ENCODE data around the gene SEC23A.
"Not testable (repeated sequence)": the region's sequence is repeated elsewhere in the genome, so short reads cannot be mapped to it uniquely, and the experiment has no call there.

The SEC23A gene

DNA sequence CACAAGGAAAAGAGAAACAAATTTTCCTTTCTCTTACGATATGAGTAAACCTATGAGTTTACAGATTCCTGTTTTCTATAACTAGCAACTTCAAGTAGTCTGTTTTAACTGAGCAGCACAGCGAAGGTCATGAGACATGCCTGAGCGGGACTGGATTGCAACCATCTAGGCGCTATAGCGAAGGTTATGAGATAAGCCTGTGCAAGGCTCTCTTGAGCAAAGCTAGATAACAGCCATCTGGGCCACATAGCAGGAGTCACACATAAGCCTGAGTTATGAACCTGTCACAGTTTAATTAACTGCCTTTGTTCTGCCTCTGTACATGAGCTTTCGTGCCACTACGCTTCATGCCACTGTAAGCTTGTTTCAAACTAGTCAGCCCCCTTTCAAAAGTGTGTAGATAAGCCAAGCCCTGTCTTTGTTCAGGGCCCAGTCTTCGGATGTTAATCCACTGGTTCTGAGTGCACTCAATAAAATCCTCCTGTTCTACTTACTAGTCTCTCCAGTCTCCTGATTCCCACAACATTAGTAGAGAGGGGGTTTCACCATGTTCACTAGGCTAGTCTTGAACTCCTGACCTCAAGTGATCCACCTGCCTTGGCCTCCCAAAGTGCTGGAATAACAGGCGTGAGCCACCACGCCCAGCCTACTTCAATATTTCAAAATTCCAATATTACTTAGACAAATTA is 47.1 kb downstream of the SEC23A start:
- no peaks in the 10 kb centered on the region for H3K4me1 Mint-ChIP-seq
- no peak overlapping the region for H3K4me3 Mint-ChIP-seq
- H3K27ac Mint-ChIP-seq: no peak overlapping the region
- no peaks in the 10 kb centered on the region for H3K9me3 Mint-ChIP-seq
- no peaks in the 10 kb centered on the region for H3K27me3 Mint-ChIP-seq
- peaks cover 59% of the 10 kb centered on the region for H3K36me3 Mint-ChIP-seq

DNA sequence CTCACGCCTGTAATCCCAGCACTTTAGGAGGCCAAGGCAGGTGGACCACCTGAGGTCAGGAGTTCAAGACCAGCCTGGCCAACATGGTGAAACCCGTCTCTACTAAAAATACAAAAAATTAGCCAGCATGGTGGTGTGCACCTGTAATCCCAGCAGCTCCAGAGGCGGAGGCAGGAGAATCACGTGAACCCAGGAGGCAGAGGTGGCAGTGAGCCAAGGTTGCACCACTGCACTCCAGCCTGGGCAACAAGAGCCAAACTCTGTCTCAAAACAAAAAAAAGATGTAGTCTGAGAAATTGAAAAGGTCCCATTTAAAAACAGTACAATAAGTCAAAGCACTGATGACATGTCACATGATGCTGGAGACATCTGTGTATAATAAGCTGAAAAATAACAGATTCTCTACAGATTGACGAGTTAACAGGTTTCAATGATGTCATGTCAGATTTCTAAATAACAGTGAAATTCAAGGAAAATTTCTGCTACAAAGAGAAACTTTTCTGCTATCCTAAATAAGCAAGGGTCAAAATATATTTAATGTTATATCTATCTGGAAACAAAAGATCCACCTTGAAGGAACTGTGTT is 50.1 kb downstream of the SEC23A start:
- not testable (repeated sequence) for H3K4me1 Mint-ChIP-seq, H3K27ac Mint-ChIP-seq, H3K4me3 Mint-ChIP-seq, H3K9me3 Mint-ChIP-seq, H3K27me3 Mint-ChIP-seq
- peaks cover 42% of the 10 kb centered on the region for H3K36me3 Mint-ChIP-seq

DNA sequence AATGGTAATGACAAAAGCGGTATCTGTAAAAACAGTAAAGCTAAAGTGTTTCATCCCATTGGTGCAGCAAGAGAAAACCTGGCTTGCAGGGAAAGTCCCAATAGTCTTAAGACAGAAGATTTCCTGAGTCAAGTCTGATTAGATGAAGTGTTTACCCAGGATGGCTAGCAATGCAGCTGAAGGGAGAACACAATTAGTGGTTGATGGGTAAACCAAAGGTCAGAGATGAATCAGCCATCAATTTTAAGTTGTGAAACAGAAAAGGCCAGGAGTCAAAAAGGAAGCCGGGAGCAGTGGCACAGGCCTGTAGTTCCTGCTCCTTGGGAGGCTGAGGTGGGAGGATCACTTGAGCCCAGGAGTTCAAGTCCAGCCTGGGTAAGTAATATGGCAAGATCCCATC is 52.6 kb downstream of the SEC23A start:
- H3K4me1 Mint-ChIP-seq: no peaks in the 10 kb centered on the region
- peaks cover 44% of the 10 kb centered on the region for H3K36me3 Mint-ChIP-seq
- no peak overlapping the region for H3K4me3 Mint-ChIP-seq
- H3K9me3 Mint-ChIP-seq: no peaks in the 10 kb centered on the region
- no peaks in the 10 kb centered on the region for H3K27me3 Mint-ChIP-seq
- no peak overlapping the region for H3K27ac Mint-ChIP-seq

DNA sequence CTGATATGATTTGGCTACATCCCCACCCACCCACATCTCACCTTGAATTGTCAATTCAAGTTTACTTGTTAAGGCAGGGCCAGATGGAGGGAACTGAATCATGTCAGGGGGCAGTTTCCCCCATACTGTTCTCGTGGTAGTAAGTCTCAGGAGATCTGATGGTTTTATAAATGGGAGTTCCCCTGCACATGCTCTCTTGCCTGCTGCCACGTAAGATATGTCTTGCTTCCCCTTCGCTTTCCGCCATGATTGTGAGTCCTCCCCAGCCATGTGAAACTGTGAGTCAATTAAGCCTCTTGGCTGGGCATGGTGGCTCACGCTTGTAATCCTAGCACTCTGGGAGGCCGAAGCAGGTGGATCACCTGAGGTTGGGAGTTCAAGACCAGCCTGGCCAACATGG is 57.1 kb downstream of the SEC23A start:
- H3K27ac Mint-ChIP-seq, H3K27me3 Mint-ChIP-seq, H3K9me3 Mint-ChIP-seq, H3K4me1 Mint-ChIP-seq, H3K4me3 Mint-ChIP-seq: not testable (repeated sequence)
- peaks cover 23% of the 10 kb centered on the region for H3K36me3 Mint-ChIP-seq

DNA sequence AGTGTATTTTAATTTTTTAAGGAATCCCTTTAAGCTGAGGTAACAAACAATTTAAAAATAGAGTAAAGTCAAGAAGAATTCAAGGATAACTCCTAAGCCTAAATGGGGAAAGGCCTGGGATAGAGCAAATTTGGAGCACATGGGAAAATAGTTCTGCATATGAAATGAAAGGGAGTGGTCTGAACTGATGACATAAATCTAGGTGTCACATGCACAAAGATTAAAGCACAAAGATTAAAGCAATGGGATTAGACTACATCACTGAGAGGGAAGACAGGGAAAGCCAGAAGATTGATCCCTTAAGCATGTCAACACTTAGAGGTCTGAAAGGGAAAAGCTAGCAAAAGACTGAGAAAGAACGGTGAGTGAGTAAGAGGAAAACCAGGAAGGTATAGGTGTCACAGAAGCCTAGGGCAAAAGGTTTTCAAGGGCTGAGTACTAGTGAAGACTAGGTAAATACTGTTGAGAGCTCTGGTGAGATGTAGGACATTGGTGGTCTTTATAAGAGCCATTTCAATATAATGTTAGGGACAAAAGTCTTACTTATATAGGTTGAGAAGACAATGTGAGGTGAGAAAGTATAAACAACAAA is 59.6 kb downstream of the SEC23A start:
- no peak overlapping the region for H3K27ac Mint-ChIP-seq
- no peaks in the 10 kb centered on the region for H3K27me3 Mint-ChIP-seq
- H3K36me3 Mint-ChIP-seq: peaks cover 26% of the 10 kb centered on the region

DNA sequence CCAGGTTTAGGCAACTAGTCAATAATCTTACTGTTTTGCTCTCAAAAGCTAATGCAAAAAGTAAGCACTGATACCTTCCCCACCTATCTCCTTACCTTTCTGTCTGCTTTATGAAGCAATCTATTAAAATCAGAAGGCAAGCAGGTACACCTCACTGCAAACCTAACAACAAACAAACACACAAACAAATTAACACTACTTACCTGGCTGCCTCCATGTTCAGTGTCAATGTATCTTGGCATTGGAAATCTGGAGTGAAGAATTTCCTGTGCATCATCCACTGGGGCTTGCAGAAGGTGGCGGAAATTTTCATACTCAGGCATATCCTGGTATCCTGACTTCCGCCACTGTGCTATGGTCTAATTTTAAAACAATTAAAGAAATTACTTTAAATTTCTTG is 62.5 kb downstream of the SEC23A start:
- Mint-ChIP-seq H3K4me3 (no peak overlapping the region), H3K4me1 (peaks cover 5% of the 10 kb centered on the region), H3K27ac (no peak overlapping the region), H3K36me3 (peaks cover 15% of the 10 kb centered on the region), H3K9me3 (no peaks in the 10 kb centered on the region), H3K27me3 (no peaks in the 10 kb centered on the region)

More for the DNA sequence above, 59.6 kb downstream of the SEC23A start:
- no peak overlapping the region for H3K4me3 Mint-ChIP-seq
- H3K4me1 Mint-ChIP-seq: peaks cover 5% of the 10 kb centered on the region
- no peaks in the 10 kb centered on the region for H3K9me3 Mint-ChIP-seq

DNA sequence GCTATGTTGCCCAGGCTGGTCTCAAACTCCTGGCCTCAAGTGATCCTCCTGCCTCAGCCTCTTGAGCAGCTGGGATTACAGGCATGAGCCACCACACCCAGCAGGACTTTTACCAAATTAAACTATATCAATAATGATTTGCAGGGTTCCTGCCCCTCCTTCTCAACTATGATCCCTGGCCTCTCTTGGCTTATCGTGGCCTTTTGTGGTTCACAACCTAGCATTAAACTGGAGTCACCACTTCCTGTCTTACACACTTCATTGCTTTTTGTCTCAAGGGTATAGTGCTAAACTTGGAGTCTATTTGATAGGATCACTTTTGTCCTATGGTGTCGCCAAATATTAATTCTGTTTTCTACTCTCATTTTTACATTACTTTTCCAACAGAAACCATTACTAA is 64.5 kb downstream of the SEC23A start:
- no peak overlapping the region for H3K27ac Mint-ChIP-seq
- no peaks in the 10 kb centered on the region for H3K27me3 Mint-ChIP-seq
- H3K4me1 Mint-ChIP-seq: peaks cover 5% of the 10 kb centered on the region
- no peak overlapping the region for H3K4me3 Mint-ChIP-seq
- no peaks in the 10 kb centered on the region for H3K9me3 Mint-ChIP-seq
- H3K36me3 Mint-ChIP-seq: peaks cover 13% of the 10 kb centered on the region

DNA sequence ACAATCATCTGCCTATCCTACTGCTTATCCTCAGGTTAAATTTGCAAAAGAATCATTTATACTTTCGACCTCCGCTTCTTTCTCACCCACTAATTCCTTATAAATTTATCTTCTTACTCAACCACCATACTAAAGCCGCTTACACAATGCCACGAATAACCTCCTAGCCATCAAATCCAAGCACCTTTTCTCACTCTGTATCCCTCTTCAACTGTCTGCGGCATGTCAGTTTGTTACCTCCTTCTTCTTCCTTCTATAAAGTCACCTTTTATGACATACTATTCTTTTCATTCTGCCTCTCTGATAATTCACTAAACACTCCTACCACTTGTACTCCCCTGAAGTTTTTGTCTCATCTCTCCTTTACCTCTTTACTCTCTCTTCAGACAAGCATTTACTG is 66.3 kb downstream of the SEC23A start:
- Mint-ChIP-seq H3K9me3 (no peaks in the 10 kb centered on the region), H3K4me3 (no peak overlapping the region), H3K27me3 (no peaks in the 10 kb centered on the region), H3K36me3 (peaks cover 18% of the 10 kb centered on the region), H3K27ac (no peak overlapping the region), H3K4me1 (peaks cover 5% of the 10 kb centered on the region)

DNA sequence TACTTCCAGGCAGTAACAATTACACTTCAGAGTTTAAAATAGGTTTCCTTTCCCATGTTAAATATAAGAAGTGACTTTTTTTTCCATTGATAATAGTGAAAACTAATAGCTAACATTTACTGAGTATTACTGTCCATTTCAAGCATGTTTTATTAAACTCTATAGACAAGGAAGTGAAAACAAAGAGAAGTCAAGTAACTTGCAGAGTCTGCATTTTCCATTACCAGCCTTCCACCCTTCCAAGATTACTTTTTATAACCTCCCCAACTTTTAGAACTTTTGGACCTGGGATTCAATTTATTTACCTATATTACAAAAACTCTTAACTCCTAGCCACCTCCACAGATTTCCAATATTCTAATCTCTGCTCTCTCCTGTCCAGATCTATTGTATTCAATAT is 67.7 kb downstream of the SEC23A start:
- Mint-ChIP-seq H3K36me3 (peaks cover 19% of the 10 kb centered on the region), H3K27me3 (no peaks in the 10 kb centered on the region), H3K9me3 (no peaks in the 10 kb centered on the region), H3K27ac (no peak overlapping the region), H3K4me1 (peaks cover 5% of the 10 kb centered on the region), H3K4me3 (no peak overlapping the region)

DNA sequence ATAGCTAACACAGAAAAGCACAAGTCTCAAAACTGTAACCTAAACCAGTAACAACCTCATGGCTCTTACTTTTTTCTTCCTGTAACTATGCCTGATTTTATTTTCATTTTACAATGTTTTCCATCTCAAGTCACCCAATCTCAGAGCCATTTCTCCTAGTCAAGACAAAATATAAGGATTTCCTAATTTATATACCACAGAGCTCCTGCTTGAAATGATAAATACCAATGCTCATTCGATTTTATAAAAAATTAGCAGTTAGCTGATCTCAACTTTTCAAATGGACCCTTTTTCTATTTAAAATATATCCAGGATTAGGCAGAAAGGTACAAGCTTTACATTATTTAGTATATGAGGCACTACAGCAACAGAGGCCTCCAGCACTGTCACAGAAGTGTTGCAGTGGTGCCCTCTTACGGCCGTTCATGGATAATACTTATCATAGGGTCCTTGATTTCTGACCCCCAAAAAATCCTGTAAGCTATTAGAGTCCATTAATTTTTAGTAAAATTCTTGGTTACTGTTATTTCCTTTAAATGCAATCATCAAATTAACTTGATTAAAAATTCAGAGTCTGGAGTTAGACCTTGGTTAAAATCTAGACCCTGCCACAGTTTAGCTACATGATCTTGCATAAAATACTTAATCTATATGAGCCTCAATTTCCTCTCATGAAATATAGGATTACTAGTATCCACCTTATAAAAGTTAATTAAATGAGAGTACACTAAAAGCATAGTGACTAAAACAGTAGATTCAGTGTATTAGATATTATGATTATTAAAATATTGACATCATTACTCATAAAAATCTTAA is 68.3 kb downstream of the SEC23A start:
- Mint-ChIP-seq H3K27ac (no peak overlapping the region), H3K4me1 (peaks cover 5% of the 10 kb centered on the region), H3K9me3 (no peaks in the 10 kb centered on the region), H3K27me3 (no peaks in the 10 kb centered on the region), H3K36me3 (peaks cover 21% of the 10 kb centered on the region), H3K4me3 (no peak overlapping the region)

DNA sequence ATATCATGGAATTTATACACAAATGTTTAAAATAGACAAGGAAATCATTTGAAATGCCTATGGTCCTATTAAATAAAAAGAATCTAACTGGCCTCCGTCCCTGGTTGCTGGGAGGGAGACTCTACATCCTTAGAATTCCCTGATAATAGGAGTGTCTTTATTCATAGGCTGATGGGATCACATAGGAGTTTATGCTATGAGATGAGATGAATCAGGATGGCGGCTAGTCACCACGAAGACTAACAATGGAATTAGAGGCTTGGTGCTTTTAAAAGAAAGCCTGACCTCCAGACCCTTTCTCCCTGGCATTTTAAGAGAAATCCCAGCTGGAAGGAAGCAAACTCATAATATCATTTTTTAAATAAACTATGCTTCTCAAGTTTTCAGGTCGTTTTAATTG is 69.7 kb downstream of the SEC23A start:
- Mint-ChIP-seq H3K27me3 (no peaks in the 10 kb centered on the region), H3K9me3 (no peaks in the 10 kb centered on the region), H3K36me3 (peaks cover 19% of the 10 kb centered on the region), H3K27ac (no peak overlapping the region), H3K4me1 (no peaks in the 10 kb centered on the region), H3K4me3 (no peak overlapping the region)

DNA sequence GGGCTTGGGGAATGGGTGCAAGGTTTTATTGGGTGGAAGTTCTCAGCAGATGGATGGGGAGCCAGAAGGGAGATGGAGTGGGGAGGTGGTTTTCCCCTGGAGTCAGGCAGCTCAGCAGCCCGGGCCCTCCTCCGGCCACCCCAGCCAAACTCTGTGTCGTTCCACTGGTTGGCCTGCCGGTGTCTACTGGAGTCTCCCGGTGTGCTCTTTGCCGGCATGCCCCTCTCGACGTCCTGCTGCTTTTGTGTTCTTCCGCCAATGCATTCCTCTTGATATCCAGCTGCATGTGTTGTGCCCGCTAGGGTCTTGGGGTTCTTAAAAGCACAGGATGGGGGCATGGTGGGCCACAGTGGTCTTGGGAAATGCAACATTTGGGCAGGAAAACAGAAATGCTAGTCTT is 72.8 kb downstream of the SEC23A start:
- H3K36me3 Mint-ChIP-seq: peaks cover 15% of the 10 kb centered on the region
- H3K4me1 Mint-ChIP-seq: no peaks in the 10 kb centered on the region
- no peaks in the 10 kb centered on the region for H3K27me3 Mint-ChIP-seq
- H3K4me3 Mint-ChIP-seq: no peak overlapping the region
- peak overlapping the region; percentile 46 for H3K27ac Mint-ChIP-seq
- no peaks in the 10 kb centered on the region for H3K9me3 Mint-ChIP-seq

DNA sequence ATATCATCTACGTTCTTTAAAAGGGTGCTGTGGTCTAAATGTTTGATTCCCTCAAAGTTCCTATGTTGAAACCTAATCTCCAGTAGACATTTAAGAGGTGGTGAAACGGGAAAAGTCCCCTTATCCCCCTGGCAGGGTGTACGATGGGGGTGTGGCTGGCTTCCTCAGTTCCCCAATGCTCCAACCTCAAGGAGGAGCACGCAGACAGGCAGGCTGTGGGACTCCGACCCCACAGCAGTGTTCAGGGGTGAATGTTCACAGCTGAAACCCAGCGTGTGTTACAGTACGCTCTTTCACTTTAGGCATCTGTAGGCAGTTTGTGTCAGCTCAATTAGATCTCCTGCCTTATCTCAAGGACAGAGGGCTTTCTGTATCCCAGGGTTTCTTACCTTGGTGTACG is 73.2 kb downstream of the SEC23A start:
- Mint-ChIP-seq H3K36me3 (peaks cover 15% of the 10 kb centered on the region), H3K27me3 (no peaks in the 10 kb centered on the region), H3K27ac (peak overlapping the region; percentile 46), H3K4me1 (no peaks in the 10 kb centered on the region), H3K9me3 (no peaks in the 10 kb centered on the region), H3K4me3 (no peak overlapping the region)

DNA sequence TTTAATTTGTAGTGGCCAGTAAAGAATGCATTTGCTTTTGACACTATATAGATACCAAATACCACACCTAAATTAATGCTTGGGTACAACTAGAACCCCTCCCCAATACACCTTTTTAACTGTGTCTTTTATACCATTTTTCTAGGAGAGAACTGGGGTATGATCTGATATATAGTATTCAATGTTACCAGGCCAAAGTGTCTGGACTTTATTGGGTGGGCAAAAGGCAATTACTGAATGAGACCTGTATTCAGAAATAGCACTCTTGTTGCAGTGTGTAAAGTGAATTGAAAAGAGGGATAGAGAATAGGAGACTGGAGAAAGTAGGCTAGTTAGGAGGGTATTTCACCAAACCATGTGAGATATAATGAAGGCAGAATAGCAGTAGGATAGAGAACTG is 74.4 kb downstream of the SEC23A start:
- no peaks in the 10 kb centered on the region for H3K4me1 Mint-ChIP-seq
- no peaks in the 10 kb centered on the region for H3K27me3 Mint-ChIP-seq
- H3K27ac Mint-ChIP-seq: no peak overlapping the region
- H3K4me3 Mint-ChIP-seq: no peak overlapping the region
- no peaks in the 10 kb centered on the region for H3K9me3 Mint-ChIP-seq
- H3K36me3 Mint-ChIP-seq: peaks cover 15% of the 10 kb centered on the region

DNA sequence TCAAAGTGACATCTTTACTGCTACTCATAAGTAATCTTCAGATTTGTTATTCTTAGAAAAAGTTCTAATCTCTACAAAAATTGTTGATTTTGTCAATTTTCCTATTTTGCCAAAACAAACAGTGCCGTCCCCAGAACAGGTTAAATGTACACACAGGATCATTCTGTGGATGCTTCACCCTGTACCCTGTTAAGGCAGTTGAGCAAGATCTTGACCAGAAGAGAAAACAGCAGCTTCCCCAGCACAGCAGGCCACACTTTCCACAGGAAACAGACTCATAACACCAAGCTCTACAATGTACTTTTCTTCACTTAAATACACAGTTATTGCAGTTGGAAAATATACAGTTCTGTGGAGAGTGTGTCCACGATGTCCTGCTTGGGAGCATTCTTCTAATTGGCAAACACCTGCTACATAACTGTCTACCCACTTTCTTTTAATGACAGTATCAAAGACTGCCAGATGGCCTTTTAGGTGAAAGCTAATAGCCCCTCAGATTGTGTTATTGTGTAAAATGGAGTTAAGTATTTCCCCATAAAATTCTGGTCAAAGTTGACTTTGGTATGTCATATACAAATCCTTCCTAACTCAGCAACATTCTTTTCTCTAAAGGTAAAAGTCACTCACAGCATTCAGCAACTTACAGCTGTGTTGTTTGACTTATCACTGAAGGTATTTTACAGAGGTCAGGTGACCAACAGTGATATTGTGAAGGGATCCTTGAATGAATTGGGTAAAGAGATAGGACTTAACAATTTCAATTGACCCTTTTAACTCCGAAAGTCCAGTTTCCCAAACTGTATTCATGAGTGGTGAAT is 77.0 kb downstream of the SEC23A start:
- Mint-ChIP-seq H3K36me3 (peaks cover 9% of the 10 kb centered on the region), H3K4me1 (no peaks in the 10 kb centered on the region), H3K9me3 (no peaks in the 10 kb centered on the region), H3K4me3 (no peak overlapping the region), H3K27me3 (no peaks in the 10 kb centered on the region), H3K27ac (peak overlapping the region; percentile 1)
